ENCODE results near the gene ERVK3-1. TPM values are rescaled to one million over a fixed set of nuclear protein-coding genes. Genes with fewer than 3 reads are reported as not detected.

The ERVK3-1 gene
- total and polyA plus RNA-seq, 2 of the 13 experiments (the other 11 are each of a cell fraction or from before 2014, with no cell fraction given) = 28.5 to 38.7 TPM

DNA sequence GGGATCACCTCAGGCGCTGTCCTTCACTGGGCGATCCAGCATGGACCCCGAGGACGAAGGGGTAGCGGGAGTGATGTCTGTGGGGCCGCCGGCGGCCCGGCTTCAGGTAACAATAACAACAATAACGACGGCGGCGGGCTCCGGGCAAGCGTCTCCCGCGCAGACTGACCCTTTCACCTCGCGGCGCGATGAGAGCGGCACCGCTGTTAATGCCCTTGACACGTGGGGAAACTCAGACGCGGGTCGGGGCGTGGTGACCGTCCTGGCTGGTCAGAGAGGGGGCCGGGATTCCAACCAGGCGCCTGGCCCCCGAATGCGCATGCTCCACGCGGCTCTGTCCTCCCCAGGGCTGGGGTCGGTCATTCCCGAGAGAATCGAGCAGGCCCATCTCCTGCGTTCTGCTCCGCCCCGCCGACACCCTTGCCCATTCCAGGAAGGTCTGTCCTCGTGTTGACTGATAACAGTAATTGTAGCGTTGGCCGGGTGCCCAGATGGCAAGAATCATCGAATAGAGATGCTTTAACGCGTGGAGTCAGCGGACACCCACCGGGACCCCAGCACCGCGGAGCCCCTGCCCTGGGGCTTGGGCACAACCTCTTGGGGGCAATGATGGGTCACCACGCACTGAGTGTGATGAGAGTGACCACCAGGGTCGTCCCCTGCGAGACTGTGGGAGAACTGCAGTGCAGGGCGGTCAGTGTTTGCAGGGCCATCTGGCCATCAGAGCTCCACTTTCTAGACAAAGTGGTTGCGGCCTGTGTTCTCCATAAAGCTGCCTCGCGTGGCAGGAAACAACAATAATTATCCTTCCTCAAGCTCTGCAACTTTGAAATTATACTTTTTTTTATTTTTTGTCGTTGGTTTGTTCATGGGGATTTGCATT, 25.9 kb upstream of the ERVK3-1 start (continued):
- TF ChIP-seq, protein P1, sequence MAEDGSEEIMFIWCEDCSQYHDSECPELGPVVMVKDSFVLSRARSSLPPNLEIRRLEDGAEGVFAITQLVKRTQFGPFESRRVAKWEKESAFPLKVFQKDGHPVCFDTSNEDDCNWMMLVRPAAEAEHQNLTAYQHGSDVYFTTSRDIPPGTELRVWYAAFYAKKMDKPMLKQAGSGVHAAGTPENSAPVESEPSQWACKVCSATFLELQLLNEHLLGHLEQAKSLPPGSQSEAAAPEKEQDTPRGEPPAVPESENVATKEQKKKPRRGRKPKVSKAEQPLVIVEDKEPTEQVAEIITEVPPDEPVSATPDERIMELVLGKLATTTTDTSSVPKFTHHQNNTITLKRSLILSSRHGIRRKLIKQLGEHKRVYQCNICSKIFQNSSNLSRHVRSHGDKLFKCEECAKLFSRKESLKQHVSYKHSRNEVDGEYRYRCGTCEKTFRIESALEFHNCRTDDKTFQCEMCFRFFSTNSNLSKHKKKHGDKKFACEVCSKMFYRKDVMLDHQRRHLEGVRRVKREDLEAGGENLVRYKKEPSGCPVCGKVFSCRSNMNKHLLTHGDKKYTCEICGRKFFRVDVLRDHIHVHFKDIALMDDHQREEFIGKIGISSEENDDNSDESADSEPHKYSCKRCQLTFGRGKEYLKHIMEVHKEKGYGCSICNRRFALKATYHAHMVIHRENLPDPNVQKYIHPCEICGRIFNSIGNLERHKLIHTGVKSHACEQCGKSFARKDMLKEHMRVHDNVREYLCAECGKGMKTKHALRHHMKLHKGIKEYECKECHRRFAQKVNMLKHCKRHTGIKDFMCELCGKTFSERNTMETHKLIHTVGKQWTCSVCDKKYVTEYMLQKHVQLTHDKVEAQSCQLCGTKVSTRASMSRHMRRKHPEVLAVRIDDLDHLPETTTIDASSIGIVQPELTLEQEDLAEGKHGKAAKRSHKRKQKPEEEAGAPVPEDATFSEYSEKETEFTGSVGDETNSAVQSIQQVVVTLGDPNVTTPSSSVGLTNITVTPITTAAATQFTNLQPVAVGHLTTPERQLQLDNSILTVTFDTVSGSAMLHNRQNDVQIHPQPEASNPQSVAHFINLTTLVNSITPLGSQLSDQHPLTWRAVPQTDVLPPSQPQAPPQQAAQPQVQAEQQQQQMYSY (CRISPR knock-in tag; IDR thresholded peaks at IDR 0.05) = peak; percentile 25; the same call in 1 of the 2 replicates
- TF ChIP-seq SKI (IDR thresholded peaks at IDR 0.05; ENCODE audit: partially characterized antibody) (no peak), ZNF33A (CRISPR knock-in tag; IDR thresholded peaks at IDR 0.05; ENCODE audit: borderline replicate concordance) (no peak), DNMT1 (CRISPR knock-in tag; IDR thresholded peaks at IDR 0.05) (no peak), ZFX (CRISPR knock-in tag; IDR thresholded peaks at IDR 0.05; ENCODE audit: low read depth) (peak; percentile 76), STAG1 (CRISPR knock-in tag; IDR thresholded peaks at IDR 0.05) (peak; percentile 8; the same call in 1 of the 2 replicates), SATB2 (CRISPR knock-in tag; IDR thresholded peaks at IDR 0.05) (0 out of 2 replicates have a peak, but pooled peaks have one; percentile 37), GABPA (IDR thresholded peaks at IDR 0.05; ENCODE audit: low read depth, low read length) (no peak), GABPA (CRISPR knock-in tag; IDR thresholded peaks at IDR 0.05; ENCODE audit: low read depth) (0 out of 2 replicates have a peak, but pooled peaks have one; percentile 0), ZNF543 (CRISPR knock-in tag; IDR thresholded peaks at IDR 0.05) (peak; percentile 74; the same call in 1 of the 2 replicates)
- TF ChIP-seq, protein P2, sequence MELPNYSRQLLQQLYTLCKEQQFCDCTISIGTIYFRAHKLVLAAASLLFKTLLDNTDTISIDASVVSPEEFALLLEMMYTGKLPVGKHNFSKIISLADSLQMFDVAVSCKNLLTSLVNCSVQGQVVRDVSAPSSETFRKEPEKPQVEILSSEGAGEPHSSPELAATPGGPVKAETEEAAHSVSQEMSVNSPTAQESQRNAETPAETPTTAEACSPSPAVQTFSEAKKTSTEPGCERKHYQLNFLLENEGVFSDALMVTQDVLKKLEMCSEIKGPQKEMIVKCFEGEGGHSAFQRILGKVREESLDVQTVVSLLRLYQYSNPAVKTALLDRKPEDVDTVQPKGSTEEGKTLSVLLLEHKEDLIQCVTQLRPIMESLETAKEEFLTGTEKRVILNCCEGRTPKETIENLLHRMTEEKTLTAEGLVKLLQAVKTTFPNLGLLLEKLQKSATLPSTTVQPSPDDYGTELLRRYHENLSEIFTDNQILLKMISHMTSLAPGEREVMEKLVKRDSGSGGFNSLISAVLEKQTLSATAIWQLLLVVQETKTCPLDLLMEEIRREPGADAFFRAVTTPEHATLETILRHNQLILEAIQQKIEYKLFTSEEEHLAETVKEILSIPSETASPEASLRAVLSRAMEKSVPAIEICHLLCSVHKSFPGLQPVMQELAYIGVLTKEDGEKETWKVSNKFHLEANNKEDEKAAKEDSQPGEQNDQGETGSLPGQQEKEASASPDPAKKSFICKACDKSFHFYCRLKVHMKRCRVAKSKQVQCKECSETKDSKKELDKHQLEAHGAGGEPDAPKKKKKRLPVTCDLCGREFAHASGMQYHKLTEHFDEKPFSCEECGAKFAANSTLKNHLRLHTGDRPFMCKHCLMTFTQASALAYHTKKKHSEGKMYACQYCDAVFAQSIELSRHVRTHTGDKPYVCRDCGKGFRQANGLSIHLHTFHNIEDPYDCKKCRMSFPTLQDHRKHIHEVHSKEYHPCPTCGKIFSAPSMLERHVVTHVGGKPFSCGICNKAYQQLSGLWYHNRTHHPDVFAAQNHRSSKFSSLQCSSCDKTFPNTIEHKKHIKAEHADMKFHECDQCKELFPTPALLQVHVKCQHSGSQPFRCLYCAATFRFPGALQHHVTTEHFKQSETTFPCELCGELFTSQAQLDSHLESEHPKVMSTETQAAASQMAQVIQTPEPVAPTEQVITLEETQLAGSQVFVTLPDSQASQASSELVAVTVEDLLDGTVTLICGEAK (IDR thresholded peaks at IDR 0.05) = no peak
- TF ChIP-seq, protein P2 (CRISPR knock-in tag; IDR thresholded peaks at IDR 0.05) = peak; percentile 44; the same call in 1 of the 2 replicates
- TF ChIP-seq, protein P3, sequence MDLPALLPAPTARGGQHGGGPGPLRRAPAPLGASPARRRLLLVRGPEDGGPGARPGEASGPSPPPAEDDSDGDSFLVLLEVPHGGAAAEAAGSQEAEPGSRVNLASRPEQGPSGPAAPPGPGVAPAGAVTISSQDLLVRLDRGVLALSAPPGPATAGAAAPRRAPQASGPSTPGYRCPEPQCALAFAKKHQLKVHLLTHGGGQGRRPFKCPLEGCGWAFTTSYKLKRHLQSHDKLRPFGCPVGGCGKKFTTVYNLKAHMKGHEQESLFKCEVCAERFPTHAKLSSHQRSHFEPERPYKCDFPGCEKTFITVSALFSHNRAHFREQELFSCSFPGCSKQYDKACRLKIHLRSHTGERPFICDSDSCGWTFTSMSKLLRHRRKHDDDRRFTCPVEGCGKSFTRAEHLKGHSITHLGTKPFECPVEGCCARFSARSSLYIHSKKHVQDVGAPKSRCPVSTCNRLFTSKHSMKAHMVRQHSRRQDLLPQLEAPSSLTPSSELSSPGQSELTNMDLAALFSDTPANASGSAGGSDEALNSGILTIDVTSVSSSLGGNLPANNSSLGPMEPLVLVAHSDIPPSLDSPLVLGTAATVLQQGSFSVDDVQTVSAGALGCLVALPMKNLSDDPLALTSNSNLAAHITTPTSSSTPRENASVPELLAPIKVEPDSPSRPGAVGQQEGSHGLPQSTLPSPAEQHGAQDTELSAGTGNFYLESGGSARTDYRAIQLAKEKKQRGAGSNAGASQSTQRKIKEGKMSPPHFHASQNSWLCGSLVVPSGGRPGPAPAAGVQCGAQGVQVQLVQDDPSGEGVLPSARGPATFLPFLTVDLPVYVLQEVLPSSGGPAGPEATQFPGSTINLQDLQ (CRISPR knock-in tag; IDR thresholded peaks at IDR 0.05) = peak; percentile 87; the same call in 1 of the 2 replicates
